Vagina (tissue), 2 donors: ENCODE data around the gene CHCHD6. TPM values are rescaled to one million over a fixed set of nuclear protein-coding genes. Genes with fewer than 3 reads are reported as not detected.

Experiments
- DNase-seq, 2 donors: peaks; one replicate each; pipeline ENCODE4 v3.0.0-alpha.2; 2017; ENCODE audit errors: extremely low spot score in 2 of 2
- H3K27ac ChIP-seq: fragments of 200-600 bp; sonication (generic); one replicate; pipeline ENCODE4 v1.5.1; 2019
- H3K27me3 ChIP-seq: fragments of 200-600 bp; sonication (generic); one replicate; pipeline ENCODE4 v1.5.1; 2019
- H3K36me3 ChIP-seq, 2 donors: fragments of 200-600 bp; sonication (generic); one replicate each; pipeline ENCODE4 v1.5.1; 2017 to 2019
- H3K4me1 ChIP-seq: fragments of 200-600 bp; sonication (generic); one replicate; pipeline ENCODE4 v1.5.1; 2019
- H3K4me3 ChIP-seq, 2 donors: fragments of 200-600 bp; sonication (generic); 1 replicate in 1 of 2; 2 replicates in 1 of 2; pipeline ENCODE4 v1.5.1; 2016 to 2019
- H3K9me3 ChIP-seq: fragments of 200-600 bp; sonication (generic); one replicate; pipeline ENCODE4 v1.5.1; 2019
- POLR2A ChIP-seq, 2 donors: fragments of 450-650 bp; IDR thresholded peaks; one replicate each; pipeline ENCODE4 v1.6.1; 2017; ENCODE audit warnings: antibody characterized with exemption in 2 of 2, mild to moderate bottlenecking in 2 of 2, moderate library complexity in 2 of 2
- POLR2AphosphoS5 ChIP-seq, 2 donors: sonication (generic); formaldehyde crosslinking; IDR thresholded peaks; one replicate each; pipeline ENCODE4 v1.9.0; 2017; ENCODE audit warnings: antibody characterized with exemption in 2 of 2, mild to moderate bottlenecking in 2 of 2, low read depth in 1 of 2; ENCODE audit not compliant: insufficient read depth in 1 of 2
- intact Hi-C: fragments of 100-400 bp; cut with DNase I; formaldehyde crosslinking; loops from one replicate; pipeline ENCODE4 v1.15.1; 2023
- total RNA-seq: library from RNA; depleted of rRNA; stranded (reverse); fragments of >200 nt; gene quantifications from one replicate; pipeline ENCODE4 v1.2.3, GENCODE V29; 2016
- TF ChIP-seq, protein P1 (sequence below), 3 experiments: fragments of 450-650 bp in 2 of 3; fragments of 200-600 bp in 1 of 3; sonication (generic) in 1 of 3; IDR thresholded peaks; one replicate each; pipeline ENCODE4 v1.5.1; 2017 to 2019; ENCODE audit warnings: antibody characterized with exemption in 3 of 3, mild to moderate bottlenecking in 2 of 3, moderate library complexity in 2 of 3

Gene CHCHD6
- total RNA-seq, 1 donor from 2014 or later, result 12.8 TPM

DNA sequence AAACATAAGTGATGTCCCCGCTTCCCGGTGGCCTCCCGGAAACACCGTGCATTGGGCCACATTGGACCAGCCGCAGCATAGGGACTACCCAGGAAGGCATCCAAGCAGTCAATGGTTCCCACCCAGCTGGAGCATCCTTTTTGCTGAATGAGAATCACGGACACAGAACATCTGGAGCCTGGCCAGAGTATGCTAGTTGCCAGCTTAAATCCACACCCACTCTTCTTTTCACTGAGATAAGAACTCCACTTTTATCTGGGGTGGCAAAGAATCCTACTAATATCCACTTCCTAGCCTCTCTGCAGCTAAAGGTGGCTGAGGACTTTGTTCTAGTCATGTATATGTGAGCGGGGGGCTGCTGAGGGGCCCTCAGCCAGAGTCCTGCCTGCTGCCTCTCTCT, 183.6 kb downstream of the CHCHD6 start:
- Histone ChIP-seq H3K36me3 (no peaks in the 10 kb centered on the region), H3K9me3 (no peaks in the 10 kb centered on the region), H3K27ac (no peak overlapping the region), H3K27me3 (no peaks in the 10 kb centered on the region), H3K4me3 (no peak overlapping the region), H3K4me1 (no peaks in the 10 kb centered on the region)
- TF ChIP-seq POLR2A (IDR thresholded peaks at IDR 0.05) (no peak), POLR2AphosphoS5 (IDR thresholded peaks at IDR 0.05; ENCODE audit: insufficient read depth in 1 of 2, low read depth in 1 of 2) (no peak)
- TF ChIP-seq, protein P1, sequence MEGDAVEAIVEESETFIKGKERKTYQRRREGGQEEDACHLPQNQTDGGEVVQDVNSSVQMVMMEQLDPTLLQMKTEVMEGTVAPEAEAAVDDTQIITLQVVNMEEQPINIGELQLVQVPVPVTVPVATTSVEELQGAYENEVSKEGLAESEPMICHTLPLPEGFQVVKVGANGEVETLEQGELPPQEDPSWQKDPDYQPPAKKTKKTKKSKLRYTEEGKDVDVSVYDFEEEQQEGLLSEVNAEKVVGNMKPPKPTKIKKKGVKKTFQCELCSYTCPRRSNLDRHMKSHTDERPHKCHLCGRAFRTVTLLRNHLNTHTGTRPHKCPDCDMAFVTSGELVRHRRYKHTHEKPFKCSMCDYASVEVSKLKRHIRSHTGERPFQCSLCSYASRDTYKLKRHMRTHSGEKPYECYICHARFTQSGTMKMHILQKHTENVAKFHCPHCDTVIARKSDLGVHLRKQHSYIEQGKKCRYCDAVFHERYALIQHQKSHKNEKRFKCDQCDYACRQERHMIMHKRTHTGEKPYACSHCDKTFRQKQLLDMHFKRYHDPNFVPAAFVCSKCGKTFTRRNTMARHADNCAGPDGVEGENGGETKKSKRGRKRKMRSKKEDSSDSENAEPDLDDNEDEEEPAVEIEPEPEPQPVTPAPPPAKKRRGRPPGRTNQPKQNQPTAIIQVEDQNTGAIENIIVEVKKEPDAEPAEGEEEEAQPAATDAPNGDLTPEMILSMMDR (IDR thresholded peaks at IDR 0.05), result no peak
- intact Hi-C loops, result no loop called here
- no peak for DNase-seq

DNA sequence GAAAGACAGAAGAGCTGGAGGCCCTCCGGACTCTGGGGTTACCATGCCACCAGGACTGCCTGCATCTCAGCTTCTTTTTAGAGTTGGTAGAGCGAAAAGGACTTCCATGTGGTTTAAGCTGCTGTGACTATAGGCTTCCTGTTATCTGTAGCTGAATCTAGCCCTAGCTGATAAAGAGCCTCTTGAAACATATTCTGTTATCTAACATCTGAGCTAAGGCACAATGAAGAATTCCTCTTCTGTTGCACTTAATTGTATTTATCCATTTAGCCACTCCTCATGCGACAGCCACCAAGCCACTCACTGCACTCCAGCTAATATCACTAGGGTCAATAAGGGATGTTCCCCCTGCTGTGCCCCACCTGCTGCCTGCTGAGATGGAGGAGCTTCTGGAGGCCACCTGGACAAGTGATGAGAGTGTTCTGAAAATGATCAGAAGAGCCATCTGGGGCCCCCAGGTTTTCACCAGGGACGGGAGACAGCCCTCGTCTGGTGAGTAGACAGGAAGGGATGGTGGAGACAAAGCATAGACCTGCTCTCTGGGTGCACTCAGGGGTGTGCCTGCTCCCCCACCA, 184.2 kb downstream of the CHCHD6 start:
- TF ChIP-seq POLR2AphosphoS5 (IDR thresholded peaks at IDR 0.05; ENCODE audit: insufficient read depth in 1 of 2, low read depth in 1 of 2), result no peak
- TF ChIP-seq, protein P1 (IDR thresholded peaks at IDR 0.05), result no peak
- no peak for TF ChIP-seq POLR2A (IDR thresholded peaks at IDR 0.05)
- Histone ChIP-seq H3K27ac (no peak overlapping the region), H3K9me3 (no peaks in the 10 kb centered on the region), H3K36me3 (no peaks in the 10 kb centered on the region), H3K4me3 (no peak overlapping the region), H3K27me3 (no peaks in the 10 kb centered on the region), H3K4me1 (no peaks in the 10 kb centered on the region)
- intact Hi-C loops, result no loop called here
- DNase-seq, result no peak

GRCh38 chr3:126889276-126890201, 185.5 kb downstream of the CHCHD6 start:
- H3K36me3 ChIP-seq, result no peaks in the 10 kb centered on the region
- intact Hi-C loops, result no loop called here
- no peaks in the 10 kb centered on the region for H3K9me3 ChIP-seq
- no peaks in the 10 kb centered on the region for H3K27me3 ChIP-seq
- DNase-seq, result no peak
- H3K27ac ChIP-seq, result no peak overlapping the region
- TF ChIP-seq, protein P1 (IDR thresholded peaks at IDR 0.05), result no peak
- TF ChIP-seq POLR2A (IDR thresholded peaks at IDR 0.05) (no peak), POLR2AphosphoS5 (IDR thresholded peaks at IDR 0.05; ENCODE audit: insufficient read depth in 1 of 2, low read depth in 1 of 2) (no peak)
- H3K4me3 ChIP-seq, result no peak overlapping the region
- H3K4me1 ChIP-seq, result no peaks in the 10 kb centered on the region

- Histone ChIP-seq H3K27me3 (no peaks in the 10 kb centered on the region), H3K36me3 (no peaks in the 10 kb centered on the region), H3K9me3 (no peaks in the 10 kb centered on the region), H3K27ac (no peak overlapping the region), H3K4me1 (no peaks in the 10 kb centered on the region), H3K4me3 (no peak overlapping the region)
- intact Hi-C loops, result no loop called here
- no peak for DNase-seq
- TF ChIP-seq POLR2AphosphoS5 (IDR thresholded peaks at IDR 0.05; ENCODE audit: insufficient read depth in 1 of 2, low read depth in 1 of 2) (no peak), POLR2A (IDR thresholded peaks at IDR 0.05) (no peak)
- TF ChIP-seq, protein P1 (IDR thresholded peaks at IDR 0.05), result no peak
Measured at GRCh38 chr3:126891141-126891540, 187.1 kb downstream of the CHCHD6 start.

GRCh38 chr3:126891791-126892190, 187.8 kb downstream of the CHCHD6 start:
- no peak for DNase-seq
- intact Hi-C loops, result no loop called here
- Histone ChIP-seq H3K9me3 (no peaks in the 10 kb centered on the region), H3K4me1 (no peaks in the 10 kb centered on the region), H3K27me3 (no peaks in the 10 kb centered on the region), H3K27ac (no peak overlapping the region), H3K4me3 (no peak overlapping the region), H3K36me3 (no peaks in the 10 kb centered on the region)
- TF ChIP-seq, protein P1 (IDR thresholded peaks at IDR 0.05), result no peak
- no peak for TF ChIP-seq POLR2AphosphoS5 (IDR thresholded peaks at IDR 0.05; ENCODE audit: insufficient read depth in 1 of 2, low read depth in 1 of 2)
- TF ChIP-seq POLR2A (IDR thresholded peaks at IDR 0.05), result no peak
